HG03060 (cell line): ENCODE measurements around the gene SLC35F1.
"Not testable (repeated sequence)": the region's sequence is repeated elsewhere in the genome, so short reads cannot be mapped to it uniquely, and the experiment has no call there.

Experiments
- ATAC-seq: cut with Tn5 transposase; IDR thresholded peaks from one replicate; pipeline ENCODE4 v1.9.1; 2021; ENCODE audit warnings: low read depth, moderate number of reproducible peaks; ENCODE audit not compliant: unreplicated experiment

The SLC35F1 gene

GRCh38 chr6:117906958-117907600 lies at the start of gene SLC35F1:
SLC35F1 (plus strand) TSS chr6:117907264.
- ATAC-seq, result peak; percentile 15

GRCh38 chr6:117858601-117859000 lies 48.5 kb upstream of the SLC35F1 start:
- ATAC-seq, result not testable (repeated sequence)

GRCh38 chr6:117861545-117861944 lies 45.5 kb upstream of the SLC35F1 start:
- no peak for ATAC-seq

GRCh38 chr6:117866561-117866960 lies 40.5 kb upstream of the SLC35F1 start:
- no peak for ATAC-seq

- no peak for ATAC-seq
Observed at GRCh38 chr6:117870486-117871242, 36.4 kb upstream of the SLC35F1 start.

GRCh38 chr6:117880824-117881223 lies 26.2 kb upstream of the SLC35F1 start:
- ATAC-seq, result no peak

- ATAC-seq, result no peak
Observed at GRCh38 chr6:117890172-117890571, 16.9 kb upstream of the SLC35F1 start.

GRCh38 chr6:117906507-117906957 lies 532 bp upstream of the SLC35F1 start:
- ATAC-seq, result peak; percentile 68

GRCh38 chr6:117907601-117908245 lies 659 bp downstream of the SLC35F1 start:
- ATAC-seq, result no peak

GRCh38 chr6:117908246-117909068 lies 1.4 kb downstream of the SLC35F1 start:
- no peak for ATAC-seq

GRCh38 chr6:117909638-117910037 lies 2.6 kb downstream of the SLC35F1 start:
- ATAC-seq, result no peak

- ATAC-seq, result no peak
Observed at GRCh38 chr6:117910549-117910948, 3.5 kb downstream of the SLC35F1 start.

- no peak for ATAC-seq
Observed at GRCh38 chr6:117911150-117911549, 4.1 kb downstream of the SLC35F1 start.

GRCh38 chr6:117911660-117912059 lies 4.6 kb downstream of the SLC35F1 start:
- no peak for ATAC-seq

- no peak for ATAC-seq
Observed at GRCh38 chr6:117915846-117916245, 8.8 kb downstream of the SLC35F1 start.

GRCh38 chr6:117916483-117916882 lies 9.4 kb downstream of the SLC35F1 start:
- no peak for ATAC-seq

- no peak for ATAC-seq
Observed at GRCh38 chr6:117917176-117917575, 10.1 kb downstream of the SLC35F1 start.

- no peak for ATAC-seq
Observed at GRCh38 chr6:117918454-117918853, 11.4 kb downstream of the SLC35F1 start.

GRCh38 chr6:117919275-117919674 lies 12.2 kb downstream of the SLC35F1 start:
- ATAC-seq, result no peak
